Peyer's patch (tissue), 4 donors: ENCODE measurements around the gene MANEAL. TPM values are rescaled to one million over a fixed set of nuclear protein-coding genes. Genes with fewer than 3 reads are reported as not detected.
A peak's percentile ranks its signal among the peaks of the same experiment; 100 is the strongest.

ENCODE experiments used
- DNase-seq, 3 donors: peaks; one replicate each; pipeline ENCODE4 v3.0.0-alpha.2; 2017 to 2019
- H3K27ac ChIP-seq, 4 donors: fragments of 200-600 bp; sonication (generic); one replicate each; pipeline ENCODE4 v1.5.1; 2016 to 2019
- H3K27me3 ChIP-seq, 2 donors: fragments of 200-600 bp; sonication (generic); one replicate each; pipeline ENCODE4 v1.5.1; 2019
- H3K36me3 ChIP-seq, 3 donors: fragments of 200-600 bp; sonication (generic); one replicate each; pipeline ENCODE4 v1.5.1; 2016 to 2019
- H3K4me1 ChIP-seq, 4 donors: fragments of 200-600 bp; sonication (generic); one replicate each; pipeline ENCODE4 v1.5.1; 2016 to 2019
- H3K4me3 ChIP-seq, 4 donors: fragments of 200-600 bp; sonication (generic); 1 replicate in 3 of 4; 2 replicates in 1 of 4; pipeline ENCODE4 v1.5.1; 2016 to 2019; ENCODE audit warnings: mild to moderate bottlenecking in 1 of 4
- H3K9me3 ChIP-seq, 4 donors: fragments of 200-600 bp; sonication (generic); one replicate each; pipeline ENCODE4 v1.5.1; 2016 to 2019; ENCODE audit warnings: mild to moderate bottlenecking in 1 of 4
- POLR2A ChIP-seq, 2 donors: fragments of 450-650 bp; IDR thresholded peaks; one replicate each; pipeline ENCODE4 v1.5.1; 2017; ENCODE audit warnings: antibody characterized with exemption in 2 of 2, mild to moderate bottlenecking in 2 of 2, moderate library complexity in 2 of 2
- total RNA-seq, 4 donors: library from RNA; depleted of rRNA; stranded (reverse); fragments of >200 nt; gene quantifications; one replicate each; pipeline ENCODE4 v1.1.0, GENCODE V29; 2016
- TF ChIP-seq, protein P1 (sequence below), 6 experiments: fragments of 450-650 bp in 4 of 6; fragments of 200-600 bp in 2 of 6; sonication (generic) in 1 of 6; IDR thresholded peaks; one replicate each; pipeline ENCODE4 v1.5.1; 2017 to 2019; ENCODE audit warnings: antibody characterized with exemption in 6 of 6, mild to moderate bottlenecking in 3 of 6, moderate library complexity in 1 of 6

MANEAL gene
- total RNA-seq, 4 donors from 2014 or later: 3.3 to 3.8 (median 3.6) TPM

DNA sequence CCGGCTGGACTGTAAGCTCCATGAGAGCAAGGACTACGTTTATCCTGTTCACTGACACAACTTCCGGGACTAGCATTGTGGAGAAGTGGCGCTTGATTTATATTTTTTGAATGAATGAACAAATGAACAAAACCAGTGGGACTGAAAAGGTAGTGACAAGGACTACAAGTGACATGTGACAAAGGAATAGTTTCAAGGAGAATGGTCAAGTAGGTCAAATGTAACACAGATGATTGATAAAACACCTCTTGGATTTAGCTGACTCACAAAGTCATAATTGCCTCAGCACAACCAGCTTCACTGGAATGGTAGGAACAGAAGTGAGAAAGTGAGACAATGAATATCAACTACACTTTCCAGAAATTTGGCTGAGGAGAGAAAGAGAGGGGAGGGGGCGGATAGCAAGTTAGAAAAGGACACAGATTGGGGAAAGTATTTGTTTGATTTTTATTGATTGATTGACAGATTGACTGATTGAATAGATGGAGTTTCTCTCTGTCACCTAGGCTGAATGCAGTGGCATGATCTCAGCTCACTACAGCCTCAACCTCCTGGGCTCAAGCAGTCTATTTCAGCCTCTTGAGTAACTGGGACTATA is 51.5 kb downstream of the MANEAL start:
- TF ChIP-seq, protein P1, sequence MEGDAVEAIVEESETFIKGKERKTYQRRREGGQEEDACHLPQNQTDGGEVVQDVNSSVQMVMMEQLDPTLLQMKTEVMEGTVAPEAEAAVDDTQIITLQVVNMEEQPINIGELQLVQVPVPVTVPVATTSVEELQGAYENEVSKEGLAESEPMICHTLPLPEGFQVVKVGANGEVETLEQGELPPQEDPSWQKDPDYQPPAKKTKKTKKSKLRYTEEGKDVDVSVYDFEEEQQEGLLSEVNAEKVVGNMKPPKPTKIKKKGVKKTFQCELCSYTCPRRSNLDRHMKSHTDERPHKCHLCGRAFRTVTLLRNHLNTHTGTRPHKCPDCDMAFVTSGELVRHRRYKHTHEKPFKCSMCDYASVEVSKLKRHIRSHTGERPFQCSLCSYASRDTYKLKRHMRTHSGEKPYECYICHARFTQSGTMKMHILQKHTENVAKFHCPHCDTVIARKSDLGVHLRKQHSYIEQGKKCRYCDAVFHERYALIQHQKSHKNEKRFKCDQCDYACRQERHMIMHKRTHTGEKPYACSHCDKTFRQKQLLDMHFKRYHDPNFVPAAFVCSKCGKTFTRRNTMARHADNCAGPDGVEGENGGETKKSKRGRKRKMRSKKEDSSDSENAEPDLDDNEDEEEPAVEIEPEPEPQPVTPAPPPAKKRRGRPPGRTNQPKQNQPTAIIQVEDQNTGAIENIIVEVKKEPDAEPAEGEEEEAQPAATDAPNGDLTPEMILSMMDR (IDR thresholded peaks at IDR 0.05): no peak
- no peak for TF ChIP-seq POLR2A (IDR thresholded peaks at IDR 0.05)
- Histone ChIP-seq H3K4me3 (no peak overlapping the region), H3K27ac (no peak overlapping the region), H3K36me3 (peaks cover 0 to 9% (median 0%) of the 10 kb centered on the region in 3 donors), H3K27me3 (no peaks in the 10 kb centered on the region), H3K4me1 (peaks cover 0 to 21% (median 0%) of the 10 kb centered on the region in 4 donors), H3K9me3 (no peaks in the 10 kb centered on the region)
- DNase-seq: no peak

DNA sequence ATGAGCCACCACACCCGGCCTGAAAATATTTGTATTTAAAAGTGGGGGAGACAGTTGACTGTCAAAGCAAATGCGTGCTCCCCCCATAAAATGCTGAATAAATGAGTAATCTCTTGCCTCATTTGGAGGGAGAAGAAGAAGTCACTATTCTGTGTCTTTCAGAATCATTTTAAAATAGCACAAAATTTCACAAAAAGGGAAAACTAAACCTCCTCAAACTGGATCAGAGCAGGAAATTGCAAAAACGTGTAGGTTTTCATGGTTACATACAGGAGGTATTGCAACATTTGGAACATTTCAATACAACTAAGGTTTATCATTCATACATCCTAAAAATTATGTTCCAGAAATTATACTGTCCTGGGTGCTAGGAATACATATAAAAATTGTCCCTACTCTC is 52.1 kb downstream of the MANEAL start:
- Histone ChIP-seq H3K36me3 (peaks cover 0 to 5% (median 0%) of the 10 kb centered on the region in 3 donors), H3K27ac (no peak overlapping the region), H3K4me3 (no peak overlapping the region), H3K4me1 (peaks cover 0 to 25% (median 0%) of the 10 kb centered on the region in 4 donors), H3K27me3 (no peaks in the 10 kb centered on the region), H3K9me3 (no peaks in the 10 kb centered on the region)
- TF ChIP-seq, protein P1 (IDR thresholded peaks at IDR 0.05): no peak
- TF ChIP-seq POLR2A (IDR thresholded peaks at IDR 0.05): no peak
- DNase-seq: no peak

DNA sequence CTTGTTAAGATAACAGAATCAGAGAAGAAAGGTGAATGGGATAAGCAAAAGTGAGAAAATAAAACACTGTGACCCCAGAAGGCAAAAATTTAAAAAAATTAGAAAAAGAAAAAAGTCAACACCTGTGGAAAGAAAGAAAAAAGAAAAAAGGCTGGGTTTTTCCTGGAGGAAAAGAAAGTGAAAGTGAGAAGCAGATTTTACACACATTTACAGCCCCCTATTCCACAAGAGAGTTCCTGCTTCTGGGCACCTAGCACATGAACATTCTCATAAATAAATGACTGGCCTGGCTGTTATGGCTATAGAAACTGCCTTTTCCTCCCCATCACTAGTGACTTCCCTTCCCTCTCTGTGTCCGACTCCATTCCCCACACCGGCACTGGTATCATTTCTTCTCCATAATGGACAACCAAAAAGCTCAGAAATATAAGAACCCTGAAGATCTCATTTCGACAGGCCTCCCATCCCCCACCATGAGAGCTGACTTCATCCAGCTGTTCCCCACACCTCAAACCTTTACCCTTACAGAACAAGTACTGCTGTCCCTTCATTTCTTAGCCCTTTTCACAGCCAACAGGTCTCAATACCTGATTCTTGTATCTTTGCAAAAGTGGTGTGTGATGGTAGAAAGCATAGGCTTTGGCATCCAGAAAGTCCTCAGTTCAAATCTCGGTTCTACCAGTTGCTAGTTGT is 53.1 kb downstream of the MANEAL start:
- H3K27ac ChIP-seq: peak overlapping the region in 2 of 4 donors; percentile 25 to 59
- TF ChIP-seq, protein P1 (IDR thresholded peaks at IDR 0.05): no peak
- no peak for TF ChIP-seq POLR2A (IDR thresholded peaks at IDR 0.05)
- H3K4me3 ChIP-seq: peak overlapping the region in 1 of 4 donors; percentile 13

DNA sequence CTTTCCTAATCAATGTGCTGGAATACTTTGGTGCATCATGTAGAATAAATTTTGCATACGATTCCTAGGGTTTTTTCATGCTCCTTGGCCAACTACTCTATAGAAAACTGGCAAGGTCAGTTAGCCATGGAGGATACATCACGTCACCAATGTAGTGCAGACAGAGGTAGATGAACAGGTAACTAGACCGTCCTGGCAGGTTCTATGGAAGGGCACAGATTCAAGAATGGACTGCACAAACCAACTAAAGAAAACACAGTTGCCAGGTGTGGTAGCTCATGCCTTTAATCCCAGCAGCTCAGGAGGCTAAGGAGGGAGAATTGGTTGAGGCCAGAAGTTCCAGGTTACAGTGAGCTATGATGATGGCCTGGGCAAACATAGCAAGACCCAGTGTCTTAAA is 55.8 kb downstream of the MANEAL start:
- no peak for DNase-seq
- TF ChIP-seq, protein P1 (IDR thresholded peaks at IDR 0.05): no peak
- TF ChIP-seq POLR2A (IDR thresholded peaks at IDR 0.05): no peak
- Histone ChIP-seq H3K4me1 (peaks cover 0 to 41% (median 0%) of the 10 kb centered on the region in 4 donors), H3K4me3 (no peak overlapping the region), H3K36me3 (no peaks in the 10 kb centered on the region), H3K27ac (no peak overlapping the region), H3K9me3 (no peaks in the 10 kb centered on the region), H3K27me3 (no peaks in the 10 kb centered on the region)

More for the DNA sequence above, 53.1 kb downstream of the MANEAL start:
- no peak for DNase-seq
- no peaks in the 10 kb centered on the region for H3K36me3 ChIP-seq
- H3K27me3 ChIP-seq: no peaks in the 10 kb centered on the region
- H3K4me1 ChIP-seq: peaks cover 0 to 32% (median 0%) of the 10 kb centered on the region in 4 donors
- H3K9me3 ChIP-seq: no peaks in the 10 kb centered on the region

DNA sequence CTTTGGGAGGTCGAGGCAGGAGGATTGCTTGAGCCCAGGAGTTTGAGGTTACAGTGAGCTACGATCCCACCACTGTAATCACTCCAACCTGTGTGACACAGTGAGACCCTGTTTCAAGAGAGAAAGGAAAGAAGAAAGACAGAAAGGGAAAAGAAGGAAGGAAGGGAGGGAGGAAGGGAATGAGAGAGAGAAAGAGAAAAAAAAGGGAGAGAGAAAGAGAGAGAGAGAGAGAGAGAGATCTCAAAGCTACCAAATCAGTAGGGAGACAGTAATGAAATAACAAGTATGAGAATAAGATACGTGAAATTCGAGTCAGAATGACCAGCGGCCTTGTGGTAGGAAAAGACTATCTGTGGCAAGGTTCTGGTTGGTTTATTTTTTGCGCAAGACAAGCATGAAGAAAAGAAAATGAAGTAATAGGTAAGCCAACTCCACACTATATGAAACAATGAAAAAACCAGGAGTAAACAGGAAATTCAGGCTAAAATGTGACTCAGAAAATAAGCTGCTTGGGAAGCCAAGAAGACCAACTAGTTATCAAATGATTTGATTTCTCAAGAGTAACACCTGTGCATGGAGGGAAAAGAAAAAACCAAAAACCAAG is 56.8 kb downstream of the MANEAL start:
- Histone ChIP-seq H3K4me3 (no peak overlapping the region), H3K4me1 (peaks cover 0 to 37% (median 0%) of the 10 kb centered on the region in 4 donors), H3K36me3 (no peaks in the 10 kb centered on the region), H3K9me3 (no peaks in the 10 kb centered on the region), H3K27me3 (no peaks in the 10 kb centered on the region), H3K27ac (peak overlapping the region in 1 of 4 donors; percentile 1)
- DNase-seq: no peak
- no peak for TF ChIP-seq POLR2A (IDR thresholded peaks at IDR 0.05)
- TF ChIP-seq, protein P1 (IDR thresholded peaks at IDR 0.05): no peak

Other genes starting within 250 kb of the MANEAL start
- gene SNIP1, start 239.6 kb upstream of the MANEAL start, total RNA-seq: 10 to 100 TPM in 2 of 4 donors, 1 to 10 TPM in 2; 7.0 to 17.6 (median 9.0) TPM
- 1 to 10 TPM; 1.7 to 7.9 (median 3.7) TPM for gene DNALI1, start 236.9 kb upstream of the MANEAL start, total RNA-seq
- gene GNL2, start 197.9 kb upstream of the MANEAL start, total RNA-seq: 10 to 100 TPM; 27.5 to 56.9 (median 49.9) TPM
- gene RSPO1, start 159.0 kb upstream of the MANEAL start, total RNA-seq: 1 to 10 TPM in 3 of 4 donors, under 1 TPM in 1; 0.35 to 2.5 (median 1.4) TPM
- 1 to 10 TPM; 3.1 to 7.4 (median 4.0) TPM for gene CDCA8, start 101.3 kb upstream of the MANEAL start, total RNA-seq
- 10 to 100 TPM in 3 of 4 donors, 1 to 10 TPM in 1; 9.9 to 67.8 (median 58.0) TPM for gene EPHA10, start 28.7 kb upstream of the MANEAL start, total RNA-seq
- gene C1orf122, start 13.9 kb downstream of the MANEAL start, total RNA-seq: 100 to 1,000 TPM in 1 of 4 donors, 10 to 100 TPM in 3; 27.2 to 178 (median 39.6) TPM
- 10 to 100 TPM in 2 of 4 donors, 1 to 10 TPM in 2; 8.1 to 12.9 (median 9.7) TPM for gene YRDC, start 14.4 kb downstream of the MANEAL start, total RNA-seq
- 1 to 10 TPM; 4.1 to 9.5 (median 8.1) TPM for gene MTF1, start 65.7 kb downstream of the MANEAL start, total RNA-seq
- gene INPP5B, start 153.2 kb downstream of the MANEAL start, total RNA-seq: 10 to 100 TPM; 24.7 to 56.9 (median 35.3) TPM
- 100 to 1,000 TPM in 1 of 4 donors, 10 to 100 TPM in 3; 29.9 to 144 (median 36.0) TPM for gene SF3A3, start 196.2 kb downstream of the MANEAL start, total RNA-seq
- gene FHL3, start 211.7 kb downstream of the MANEAL start, total RNA-seq: 10 to 100 TPM in 1 of 4 donors, 1 to 10 TPM in 3; 3.3 to 13.2 (median 4.9) TPM
- 10 to 100 TPM in 3 of 4 donors, 1 to 10 TPM in 1; 8.9 to 23.1 (median 18.8) TPM for gene UTP11, start 218.9 kb downstream of the MANEAL start, total RNA-seq